CD4-positive, CD25-positive, alpha-beta regulatory T cell (primary cell): ENCODE results near the gene ADARB1. TPM values are rescaled to one million over a fixed set of nuclear protein-coding genes. Genes with fewer than 3 reads are reported as not detected.
A peak's percentile ranks its signal among the peaks of the same experiment; 100 is the strongest.

Experiments
- ATAC-seq, 2 donors: fragments of 150-1000 bp; cut with Tn5 transposase; one replicate each; pipeline ENCODE4 v1.10.0; 2021; ENCODE audit warnings: low read depth in 2 of 2, moderate number of reproducible peaks in 2 of 2, moderate library complexity in 1 of 2
- DNase-seq, 3 donors: peaks; one replicate each; pipeline versions ENCODE4 v3.0.0 to v3.0.0-alpha.2; 2012 to 2022; ENCODE audit warnings: mixed read lengths in 1 of 3
- H3K27ac ChIP-seq: one replicate; pipeline ENCODE4 v1.7.0; 2013; ENCODE audit warnings: mild to moderate bottlenecking, low read length; ENCODE audit not compliant: insufficient read depth, poor library complexity, severe bottlenecking
- H3K27me3 ChIP-seq: one replicate; pipeline ENCODE4 v1.7.0; 2013; ENCODE audit warnings: low read length; ENCODE audit not compliant: control insufficient read depth, insufficient read depth
- H3K36me3 ChIP-seq: one replicate; pipeline ENCODE4 v1.7.0; 2013; ENCODE audit warnings: mild to moderate bottlenecking, low read length, moderate library complexity; ENCODE audit not compliant: control insufficient read depth, insufficient read depth
- H3K4me1 ChIP-seq: 2 replicates; pipeline ENCODE4 v1.7.0; 2013; ENCODE audit warnings: mild to moderate bottlenecking, low read length; ENCODE audit not compliant: insufficient read depth, control insufficient read depth, poor library complexity, severe bottlenecking
- H3K4me3 ChIP-seq: one replicate; pipeline ENCODE4 v1.7.0; 2013; ENCODE audit warnings: low read depth, mild to moderate bottlenecking, low read length, moderate library complexity
- H3K9me3 ChIP-seq, 2 experiments: 1 replicate in 1 of 2; 2 replicates in 1 of 2; pipeline ENCODE4 v1.7.0; 2013; ENCODE audit warnings: low read length in 2 of 2, mild to moderate bottlenecking in 1 of 2, moderate library complexity in 1 of 2; ENCODE audit not compliant: control insufficient read depth in 2 of 2
- H3K27ac Mint-ChIP-seq, 3 donors: one replicate each; pipeline ENCODE4 v1.8.0; 2020 to 2022; ENCODE audit warnings: mild to moderate bottlenecking in 3 of 3, mixed read lengths in 3 of 3, moderate library complexity in 2 of 3
- H3K27me3 Mint-ChIP-seq: one replicate; pipeline ENCODE4 v1.8.0; 2022; ENCODE audit warnings: mild to moderate bottlenecking, mixed read lengths
- H3K36me3 Mint-ChIP-seq: one replicate; pipeline ENCODE4 v1.8.0; 2020; ENCODE audit warnings: mixed read lengths
- H3K4me1 Mint-ChIP-seq, 4 donors: one replicate each; pipeline ENCODE4 v1.8.0; 2020 to 2022; ENCODE audit warnings: mixed read lengths in 4 of 4, mild to moderate bottlenecking in 1 of 4
- H3K4me3 Mint-ChIP-seq, 4 donors: one replicate each; pipeline ENCODE4 v1.8.0; 2020 to 2022; ENCODE audit warnings: mild to moderate bottlenecking in 4 of 4, mixed read lengths in 4 of 4, moderate library complexity in 3 of 4
- H3K9me3 Mint-ChIP-seq, 7 donors: one replicate each; pipeline ENCODE4 v1.8.0; 2020 to 2022; ENCODE audit warnings: mixed read lengths in 7 of 7, mild to moderate bottlenecking in 3 of 7, moderate library complexity in 2 of 7
- polyA plus RNA-seq, 4 donors: library from polyadenylated mRNA; unstranded; fragments of 300-500 nt; fragmentation: Illumina TruSeq; gene quantifications; one replicate each; pipeline ENCODE4 v1.2.3, GENCODE V29; 2021
- total RNA-seq: library from RNA; stranded (reverse); gene quantifications from one replicate; pipeline ENCODE4 v1.2.3, GENCODE V29; 2022

The ADARB1 gene
- total and polyA plus RNA-seq, 5 donors from 2014 or later: 2.8 to 52.9 (median 5.6) TPM

- no peak overlapping the region for H3K4me3 Mint-ChIP-seq
- Histone ChIP-seq H3K4me3 (no peak overlapping the region), H3K36me3 (no peaks in the 10 kb centered on the region), H3K27me3 (no peaks in the 10 kb centered on the region), H3K4me1 (peaks cover 49% of the 10 kb centered on the region), H3K27ac (no peak overlapping the region), H3K9me3 (no peaks in the 10 kb centered on the region)
- ATAC-seq: no peak
- DNase-seq: no peak
- H3K9me3 Mint-ChIP-seq: no peaks in the 10 kb centered on the region
- peaks cover 3% of the 10 kb centered on the region for H3K36me3 Mint-ChIP-seq
- peaks cover 37 to 73% (median 63%) of the 10 kb centered on the region in 4 donors for H3K4me1 Mint-ChIP-seq
- peak overlapping the region in 1 of 3 donors; percentile 13 for H3K27ac Mint-ChIP-seq
- H3K27me3 Mint-ChIP-seq: no peaks in the 10 kb centered on the region
Measured at GRCh38 chr21:45088729-45089128, 14.3 kb downstream of the ADARB1 start.

GRCh38 chr21:45089964-45090363 is 15.6 kb downstream of the ADARB1 start:
- H3K27ac ChIP-seq: no peak overlapping the region
- H3K36me3 ChIP-seq: no peaks in the 10 kb centered on the region
- DNase-seq (no peak), ATAC-seq (no peak)
- H3K9me3 ChIP-seq: no peaks in the 10 kb centered on the region
- H3K36me3 Mint-ChIP-seq: no peaks in the 10 kb centered on the region
- no peaks in the 10 kb centered on the region for H3K27me3 Mint-ChIP-seq
- peak overlapping the region in 1 of 3 donors; percentile 90 for H3K27ac Mint-ChIP-seq
- H3K4me1 ChIP-seq: peaks cover 37% of the 10 kb centered on the region
- no peak overlapping the region for H3K4me3 Mint-ChIP-seq
- H3K4me1 Mint-ChIP-seq: peaks cover 31 to 69% (median 56%) of the 10 kb centered on the region in 4 donors
- no peaks in the 10 kb centered on the region for H3K9me3 Mint-ChIP-seq
- H3K4me3 ChIP-seq: no peak overlapping the region
- no peaks in the 10 kb centered on the region for H3K27me3 ChIP-seq

- Mint-ChIP-seq H3K36me3 (no peaks in the 10 kb centered on the region), H3K4me1 (peaks cover 22 to 63% (median 47%) of the 10 kb centered on the region in 4 donors), H3K4me3 (no peak overlapping the region), H3K27me3 (no peaks in the 10 kb centered on the region), H3K27ac (no peak overlapping the region), H3K9me3 (no peaks in the 10 kb centered on the region)
- Histone ChIP-seq H3K27me3 (no peaks in the 10 kb centered on the region), H3K4me3 (no peak overlapping the region), H3K27ac (no peak overlapping the region), H3K4me1 (peaks cover 27% of the 10 kb centered on the region), H3K36me3 (no peaks in the 10 kb centered on the region), H3K9me3 (no peaks in the 10 kb centered on the region)
- ATAC-seq: no peak
- DNase-seq: no peak
Measured at GRCh38 chr21:45090966-45091365, 16.6 kb downstream of the ADARB1 start.

- Mint-ChIP-seq H3K4me3 (no peak overlapping the region), H3K27ac (peak overlapping the region in 1 of 3 donors; percentile 38)
Measured at GRCh38 chr21:45091550-45092322, 17.4 kb downstream of the ADARB1 start.

GRCh38 chr21:45093035-45093532 is 18.7 kb downstream of the ADARB1 start:
- H3K27ac ChIP-seq: no peak overlapping the region
- H3K4me3 ChIP-seq: no peak overlapping the region
- DNase-seq (no peak), ATAC-seq (no peak)
- Mint-ChIP-seq H3K4me1 (peaks cover 4 to 49% (median 32%) of the 10 kb centered on the region in 4 donors), H3K27me3 (no peaks in the 10 kb centered on the region), H3K4me3 (no peak overlapping the region), H3K36me3 (peaks cover 3% of the 10 kb centered on the region), H3K27ac (peak overlapping the region in 1 of 3 donors; percentile 18), H3K9me3 (no peaks in the 10 kb centered on the region)
- peaks cover 6% of the 10 kb centered on the region for H3K4me1 ChIP-seq
- no peaks in the 10 kb centered on the region for H3K9me3 ChIP-seq
- no peaks in the 10 kb centered on the region for H3K36me3 ChIP-seq
- H3K27me3 ChIP-seq: no peaks in the 10 kb centered on the region

More at GRCh38 chr21:45091550-45092322, 17.4 kb downstream of the ADARB1 start:
- no peak overlapping the region for H3K27ac ChIP-seq
- no peak for ATAC-seq
- Mint-ChIP-seq H3K4me1 (peaks cover 17 to 58% (median 41%) of the 10 kb centered on the region in 4 donors), H3K36me3 (no peaks in the 10 kb centered on the region), H3K27me3 (no peaks in the 10 kb centered on the region), H3K9me3 (no peaks in the 10 kb centered on the region)
- no peak overlapping the region for H3K4me3 ChIP-seq
- no peaks in the 10 kb centered on the region for H3K27me3 ChIP-seq
- no peaks in the 10 kb centered on the region for H3K9me3 ChIP-seq
- no peaks in the 10 kb centered on the region for H3K36me3 ChIP-seq
- peaks cover 19% of the 10 kb centered on the region for H3K4me1 ChIP-seq
- DNase-seq: no peak

- Histone ChIP-seq H3K4me1 (no peaks in the 10 kb centered on the region), H3K36me3 (no peaks in the 10 kb centered on the region), H3K27me3 (no peaks in the 10 kb centered on the region), H3K27ac (no peak overlapping the region), H3K9me3 (no peaks in the 10 kb centered on the region), H3K4me3 (no peak overlapping the region)
- Mint-ChIP-seq H3K27me3 (no peaks in the 10 kb centered on the region), H3K9me3 (no peaks in the 10 kb centered on the region), H3K36me3 (peaks cover 10% of the 10 kb centered on the region), H3K27ac (peak overlapping the region in 1 of 3 donors; percentile 59), H3K4me1 (peaks cover 0 to 48% (median 37%) of the 10 kb centered on the region in 4 donors), H3K4me3 (no peak overlapping the region)
- ATAC-seq: no peak
- DNase-seq: no peak
Measured at GRCh38 chr21:45094412-45094811, 20.0 kb downstream of the ADARB1 start.

GRCh38 chr21:45095505-45095904 is 21.1 kb downstream of the ADARB1 start:
- Mint-ChIP-seq H3K36me3 (peaks cover 10% of the 10 kb centered on the region), H3K4me1 (peaks cover 5 to 44% (median 31%) of the 10 kb centered on the region in 4 donors), H3K27ac (no peak overlapping the region), H3K9me3 (no peaks in the 10 kb centered on the region), H3K4me3 (no peak overlapping the region), H3K27me3 (no peaks in the 10 kb centered on the region)
- H3K4me1 ChIP-seq: no peaks in the 10 kb centered on the region
- no peak overlapping the region for H3K4me3 ChIP-seq
- H3K36me3 ChIP-seq: no peaks in the 10 kb centered on the region
- DNase-seq (no peak), ATAC-seq (no peak)
- H3K27ac ChIP-seq: no peak overlapping the region
- no peaks in the 10 kb centered on the region for H3K9me3 ChIP-seq
- no peaks in the 10 kb centered on the region for H3K27me3 ChIP-seq

- no peak overlapping the region for H3K27ac ChIP-seq
- no peaks in the 10 kb centered on the region for H3K27me3 Mint-ChIP-seq
- peak overlapping the region in 1 of 3 donors; percentile 48 for H3K27ac Mint-ChIP-seq
- no peaks in the 10 kb centered on the region for H3K9me3 Mint-ChIP-seq
- peaks cover 5 to 37% (median 27%) of the 10 kb centered on the region in 4 donors for H3K4me1 Mint-ChIP-seq
- no peaks in the 10 kb centered on the region for H3K4me1 ChIP-seq
- H3K27me3 ChIP-seq: no peaks in the 10 kb centered on the region
- H3K4me3 ChIP-seq: no peak overlapping the region
- H3K36me3 Mint-ChIP-seq: peaks cover 10% of the 10 kb centered on the region
- no peak overlapping the region for H3K4me3 Mint-ChIP-seq
- no peaks in the 10 kb centered on the region for H3K9me3 ChIP-seq
- DNase-seq (no peak), ATAC-seq (no peak)
- H3K36me3 ChIP-seq: no peaks in the 10 kb centered on the region
Measured at GRCh38 chr21:45096217-45096616, 21.8 kb downstream of the ADARB1 start.
